CD14-positive monocyte (primary cell): Measurements from ENCODE around the gene NUBPL. TPM values are rescaled to one million over a fixed set of nuclear protein-coding genes. Genes with fewer than 3 reads are reported as not detected.

Experiments
- DNase-seq, 3 donors: peaks; one replicate each; pipeline ENCODE4 v3.0.0-alpha.2; 2011 to 2022
- H2AFZ ChIP-seq: 2 replicates; pipeline ENCODE4 v1.6.0; 2012; ENCODE audit warnings: mild to moderate bottlenecking, low read depth, low read length, inconsistent platforms; ENCODE audit not compliant: insufficient read depth, poor library complexity, severe bottlenecking
- H3K27ac ChIP-seq, 2 donors: 1 replicate in 1 of 2; 2 replicates in 1 of 2; pipeline ENCODE4 v1.5.1; 2012 to 2013; ENCODE audit warnings: low read length in 2 of 2, control low read depth in 1 of 2, inconsistent platforms in 1 of 2, low read depth in 1 of 2, mild to moderate bottlenecking in 1 of 2
- H3K27me3 ChIP-seq, 2 donors: one replicate each; pipeline versions ENCODE4 v1.6.0 to v1.6.1; 2011 to 2013; ENCODE audit warnings: low read length in 2 of 2; ENCODE audit not compliant: control insufficient read depth in 2 of 2, insufficient read depth in 2 of 2
- H3K36me3 ChIP-seq, 2 donors: replicated peaks in 1 of 2; 1 replicate in 1 of 2; 2 replicates in 1 of 2; pipeline versions ENCODE4 v1.5.1 to v1.6.1; 2012 to 2013; ENCODE audit warnings: low read length in 2 of 2, control low read depth in 1 of 2, inconsistent platforms in 1 of 2, mild to moderate bottlenecking in 1 of 2; ENCODE audit not compliant: insufficient read depth in 2 of 2, control insufficient read depth in 1 of 2
- H3K4me1 ChIP-seq, 2 donors: 1 replicate in 1 of 2; 2 replicates in 1 of 2; pipeline versions ENCODE4 v1.5.1 to v1.6.1; 2012 to 2013; ENCODE audit warnings: low read length in 2 of 2, control low read depth in 1 of 2, inconsistent platforms in 1 of 2, mild to moderate bottlenecking in 1 of 2, moderate library complexity in 1 of 2; ENCODE audit not compliant: insufficient read depth in 2 of 2, control insufficient read depth in 1 of 2
- H3K4me2 ChIP-seq: replicated peaks from 2 replicates; pipeline ENCODE3; 2012; ENCODE audit warnings: low read length, moderate library complexity, mild to moderate bottlenecking; ENCODE audit not compliant: poor library complexity, severe bottlenecking; ENCODE audit errors: extremely low read depth
- H3K4me3 ChIP-seq, 3 experiments: fragments of 200-600 bp in 1 of 3; sonication (generic) in 1 of 3; replicated peaks in 1 of 3; 1 replicate in 2 of 3; 2 replicates in 1 of 3; pipeline ENCODE4 v1.5.1; 2011 to 2013; ENCODE audit warnings: low read length in 3 of 3, mild to moderate bottlenecking in 3 of 3, control low read depth in 2 of 3, low read depth in 2 of 3, inconsistent platforms in 1 of 3, moderate library complexity in 1 of 3
- H3K79me2 ChIP-seq: 2 replicates; pipeline ENCODE4 v1.6.0; 2012; ENCODE audit warnings: mild to moderate bottlenecking, control low read depth, inconsistent platforms, low read length, moderate library complexity; ENCODE audit not compliant: insufficient read depth
- H3K9ac ChIP-seq: 2 replicates; pipeline ENCODE4 v1.6.0; 2017; ENCODE audit warnings: low read length, mild to moderate bottlenecking; ENCODE audit not compliant: insufficient read depth, poor library complexity, severe bottlenecking
- H3K9me3 ChIP-seq, 2 donors: replicated peaks in 1 of 2; 1 replicate in 1 of 2; 2 replicates in 1 of 2; pipeline versions ENCODE4 v1.5.1 to v1.6.1; 2012 to 2013; ENCODE audit warnings: low read length in 2 of 2, control low read depth in 1 of 2; ENCODE audit not compliant: control insufficient read depth in 1 of 2, insufficient read depth in 1 of 2
- H4K20me1 ChIP-seq: 2 replicates; pipeline ENCODE4 v1.6.0; 2012; ENCODE audit warnings: mild to moderate bottlenecking, low read length, control low read depth, moderate library complexity; ENCODE audit not compliant: insufficient read depth
- H3K27ac Mint-ChIP-seq, 7 donors: one replicate each; pipeline ENCODE4 v1.8.0; 2020; ENCODE audit warnings: mild to moderate bottlenecking in 7 of 7, mixed read lengths in 7 of 7, moderate library complexity in 6 of 7, inconsistent platforms in 2 of 7
- H3K27me3 Mint-ChIP-seq, 3 donors: one replicate each; pipeline ENCODE4 v1.8.0; 2021 to 2022; ENCODE audit warnings: low read depth in 3 of 3, mild to moderate bottlenecking in 3 of 3, mixed read lengths in 3 of 3, moderate library complexity in 3 of 3, inconsistent platforms in 1 of 3
- H3K36me3 Mint-ChIP-seq, 2 donors: one replicate each; pipeline ENCODE4 v1.8.0; 2020; ENCODE audit warnings: mixed read lengths in 2 of 2, inconsistent platforms in 1 of 2, mild to moderate bottlenecking in 1 of 2
- H3K4me1 Mint-ChIP-seq: one replicate; pipeline ENCODE4 v1.8.0; 2020; ENCODE audit warnings: mild to moderate bottlenecking, mixed read lengths
- H3K4me3 Mint-ChIP-seq, 2 donors: one replicate each; pipeline ENCODE4 v1.8.0; 2020; ENCODE audit warnings: mild to moderate bottlenecking in 2 of 2, mixed read lengths in 2 of 2, moderate library complexity in 1 of 2
- H3K9me3 Mint-ChIP-seq, 7 donors: one replicate each; pipeline ENCODE4 v1.8.0; 2020 to 2022; ENCODE audit warnings: mixed read lengths in 7 of 7, mild to moderate bottlenecking in 6 of 7, moderate library complexity in 6 of 7, inconsistent platforms in 2 of 7
- WGBS: methylation state at CpG from one replicate; pipeline ENCODE4 v1.1.5; 2013; ENCODE audit warnings: missing lambda C conversion rate; ENCODE audit not compliant: insufficient coverage; 5-methylcytosine and 5-hydroxymethylcytosine counted together
- intact Hi-C, 2 donors: fragments of 100-400 bp; cut with micrococcal nuclease; formaldehyde crosslinking; loops; one replicate each; pipeline versions ENCODE4 v1.15.0 to v1.15.1; 2023
- polyA plus RNA-seq, 3 donors: library from polyadenylated mRNA; depleted of rRNA in 1 of 3; unstranded in 2 of 3; stranded (reverse) in 1 of 3; fragments of 300-500 nt in 2 of 3; fragments of >200 nt in 1 of 3; fragmentation: Illumina TruSeq in 2 of 3; gene quantifications; 1 replicate in 2 of 3; 2 replicates in 1 of 3; pipeline ENCODE4 v1.2.3, GENCODE V29; 2012 to 2021
- TF ChIP-seq, protein P1 (sequence below): fragments of 200-600 bp; IDR thresholded peaks from one replicate; pipeline ENCODE4 v1.8.0; 2022; ENCODE audit warnings: antibody characterized with exemption, mild to moderate bottlenecking

NUBPL gene
- polyA plus RNA-seq, 3 donors, result 0.75 to 2.4 (median 2.3) TPM

DNA sequence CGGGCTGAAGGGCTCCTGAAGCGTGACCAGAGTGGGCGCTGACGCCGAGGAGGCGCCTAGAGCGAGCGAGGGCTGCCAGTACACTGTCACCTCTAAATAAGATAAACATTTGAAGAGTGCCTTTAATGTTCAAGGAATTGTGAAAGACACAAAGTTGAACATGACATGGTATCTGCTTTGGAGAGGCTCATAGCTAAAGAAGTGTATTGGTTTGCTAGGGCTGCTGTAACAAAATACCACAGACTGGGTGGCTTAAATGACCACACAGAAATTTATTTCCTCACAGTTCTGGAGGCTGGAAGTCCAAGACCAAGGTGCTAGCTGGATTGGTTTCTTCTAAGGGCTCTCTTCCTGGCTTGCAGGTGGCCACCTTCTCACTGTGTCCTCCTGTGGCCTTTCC, 33.7 kb upstream of the NUBPL start:
- H3K4me2 ChIP-seq, result no peak overlapping the region
- Mint-ChIP-seq H3K4me1 (no peaks in the 10 kb centered on the region), H3K27ac (peak overlapping the region in 1 of 7 donors; percentile 52), H3K27me3 (peaks cover 3 to 10% (median 7%) of the 10 kb centered on the region in 3 donors), H3K36me3 (no peaks in the 10 kb centered on the region), H3K4me3 (no peak overlapping the region), H3K9me3 (peaks cover 0 to 8% (median 1%) of the 10 kb centered on the region in 7 donors)
- H3K9me3 ChIP-seq, result no peaks in the 10 kb centered on the region
- TF ChIP-seq, protein P1, sequence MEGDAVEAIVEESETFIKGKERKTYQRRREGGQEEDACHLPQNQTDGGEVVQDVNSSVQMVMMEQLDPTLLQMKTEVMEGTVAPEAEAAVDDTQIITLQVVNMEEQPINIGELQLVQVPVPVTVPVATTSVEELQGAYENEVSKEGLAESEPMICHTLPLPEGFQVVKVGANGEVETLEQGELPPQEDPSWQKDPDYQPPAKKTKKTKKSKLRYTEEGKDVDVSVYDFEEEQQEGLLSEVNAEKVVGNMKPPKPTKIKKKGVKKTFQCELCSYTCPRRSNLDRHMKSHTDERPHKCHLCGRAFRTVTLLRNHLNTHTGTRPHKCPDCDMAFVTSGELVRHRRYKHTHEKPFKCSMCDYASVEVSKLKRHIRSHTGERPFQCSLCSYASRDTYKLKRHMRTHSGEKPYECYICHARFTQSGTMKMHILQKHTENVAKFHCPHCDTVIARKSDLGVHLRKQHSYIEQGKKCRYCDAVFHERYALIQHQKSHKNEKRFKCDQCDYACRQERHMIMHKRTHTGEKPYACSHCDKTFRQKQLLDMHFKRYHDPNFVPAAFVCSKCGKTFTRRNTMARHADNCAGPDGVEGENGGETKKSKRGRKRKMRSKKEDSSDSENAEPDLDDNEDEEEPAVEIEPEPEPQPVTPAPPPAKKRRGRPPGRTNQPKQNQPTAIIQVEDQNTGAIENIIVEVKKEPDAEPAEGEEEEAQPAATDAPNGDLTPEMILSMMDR, result no peak
- DNase-seq, result no peak
- H3K4me3 ChIP-seq, result no peak overlapping the region
- H3K27me3 ChIP-seq, result peaks cover 0 to 2% of the 10 kb centered on the region in 2 donors
- no peak overlapping the region for H3K9ac ChIP-seq
- H4K20me1 ChIP-seq, result no peaks in the 10 kb centered on the region
- H3K27ac ChIP-seq, result no peak overlapping the region
- H3K4me1 ChIP-seq, result no peaks in the 10 kb centered on the region
- H3K79me2 ChIP-seq, result no peaks in the 10 kb centered on the region
- intact Hi-C loops, result no loop called here
- no peaks in the 10 kb centered on the region for H3K36me3 ChIP-seq
- H2AFZ ChIP-seq, result no peak overlapping the region
- WGBS, result 80% methylated on average over 1 of the region's 8 CpGs

DNA sequence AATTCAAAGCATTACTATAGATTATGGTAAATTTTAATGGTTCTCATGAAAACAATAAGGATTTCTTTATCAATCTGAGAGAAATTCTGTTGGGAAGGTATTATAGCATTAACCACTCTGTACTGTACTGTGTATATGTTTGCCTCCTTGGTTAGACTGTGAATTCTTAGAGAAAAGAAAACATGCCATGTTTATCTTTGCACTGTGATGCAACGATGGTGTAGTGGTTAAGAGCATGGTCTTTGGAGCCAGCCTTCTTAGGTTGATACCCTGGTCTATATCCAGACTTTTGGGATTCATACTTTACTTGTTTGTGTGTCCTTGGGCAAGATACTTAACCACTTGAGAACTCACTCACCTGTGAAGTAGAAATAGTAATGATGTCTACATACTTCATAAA, 32.2 kb upstream of the NUBPL start:
- no peaks in the 10 kb centered on the region for H3K4me1 Mint-ChIP-seq
- Histone ChIP-seq H3K9me3 (no peaks in the 10 kb centered on the region), H3K27ac (no peak overlapping the region), H4K20me1 (no peaks in the 10 kb centered on the region), H3K36me3 (no peaks in the 10 kb centered on the region), H3K27me3 (no peaks in the 10 kb centered on the region), H3K4me2 (no peak overlapping the region), H2AFZ (no peak overlapping the region), H3K9ac (no peak overlapping the region), H3K79me2 (no peaks in the 10 kb centered on the region), H3K4me3 (no peak overlapping the region), H3K4me1 (no peaks in the 10 kb centered on the region)
- H3K9me3 Mint-ChIP-seq, result peaks cover 0 to 8% (median 1%) of the 10 kb centered on the region in 7 donors
- WGBS, result no CpG with 5 or more reads among the region's 1 CpG
- TF ChIP-seq, protein P1, result no peak
- no peaks in the 10 kb centered on the region for H3K36me3 Mint-ChIP-seq
- peaks cover 3 to 7% (median 3%) of the 10 kb centered on the region in 3 donors for H3K27me3 Mint-ChIP-seq
- no peak overlapping the region for H3K27ac Mint-ChIP-seq
- DNase-seq, result no peak
- H3K4me3 Mint-ChIP-seq, result no peak overlapping the region
- intact Hi-C loops, result no loop called here
